Measurements from ENCODE around the gene ASTN2.

ASTN2 gene

GRCh38 chr9:117104716-117105495 lies 310.0 kb downstream of the ASTN2 start:
- Histone ChIP-seq H3K4me2 (ENCODE audit: low read length) (no peak overlapping the region), H3K9me2 (replicated peaks; ENCODE audit: control insufficient read depth, low read length) (no peaks in the 10 kb centered on the region), H3K27ac (ENCODE audit: low read depth, low read length) (no peak overlapping the region), H3F3A (ENCODE audit: control insufficient read depth, insufficient read depth) (no peaks in the 10 kb centered on the region), H3K27me3 (ENCODE audit: control insufficient read depth, low read length) (no peaks in the 10 kb centered on the region), H3K79me2 (ENCODE audit: control insufficient read depth, low read length) (no peaks in the 10 kb centered on the region), H3K36me3 (ENCODE audit: control insufficient read depth, low read length) (no peaks in the 10 kb centered on the region), H3K4me1 (ENCODE audit: control insufficient read depth, low read length) (no peaks in the 10 kb centered on the region), H3K9me3 (ENCODE audit: control insufficient read depth, insufficient read depth, low read length) (no peaks in the 10 kb centered on the region), H3K4me3 (ENCODE audit: low read length) (no peak overlapping the region), H4K20me1 (ENCODE audit: control insufficient read depth, insufficient read depth, low read depth, low read length) (no peaks in the 10 kb centered on the region)
- TF ChIP-seq CTCF (IDR thresholded peaks at IDR 0.05; ENCODE audit: low read depth, low read length, poor library complexity, severe bottlenecking) = no peak
- TF ChIP-seq EZH2phosphoT487 (IDR thresholded peaks at IDR 0.05; ENCODE audit: borderline replicate concordance, low read length) = no peak

- H3K4me3 ChIP-seq (ENCODE audit: low read length) = no peak overlapping the region
- H4K20me1 ChIP-seq (ENCODE audit: control insufficient read depth, insufficient read depth, low read depth, low read length) = no peaks in the 10 kb centered on the region
- no peak for TF ChIP-seq EZH2phosphoT487 (IDR thresholded peaks at IDR 0.05; ENCODE audit: borderline replicate concordance, low read length)
- TF ChIP-seq CTCF (IDR thresholded peaks at IDR 0.05; ENCODE audit: low read depth, low read length, poor library complexity, severe bottlenecking) = no peak
- no peaks in the 10 kb centered on the region for H3K36me3 ChIP-seq (ENCODE audit: control insufficient read depth, low read length)
- no peaks in the 10 kb centered on the region for H3K4me1 ChIP-seq (ENCODE audit: control insufficient read depth, low read length)
- no peaks in the 10 kb centered on the region for H3K79me2 ChIP-seq (ENCODE audit: control insufficient read depth, low read length)
- no peaks in the 10 kb centered on the region for H3F3A ChIP-seq (ENCODE audit: control insufficient read depth, insufficient read depth)
- no peaks in the 10 kb centered on the region for H3K9me3 ChIP-seq (ENCODE audit: control insufficient read depth, insufficient read depth, low read length)
- no peaks in the 10 kb centered on the region for H3K9me2 ChIP-seq (replicated peaks; ENCODE audit: control insufficient read depth, low read length)
- no peaks in the 10 kb centered on the region for H3K27me3 ChIP-seq (ENCODE audit: control insufficient read depth, low read length)
- H3K4me2 ChIP-seq (ENCODE audit: low read length) = no peak overlapping the region
- H3K27ac ChIP-seq (ENCODE audit: low read depth, low read length) = no peak overlapping the region
Measured at GRCh38 chr9:117104206-117104605, 310.7 kb downstream of the ASTN2 start.

GRCh38 chr9:117103438-117104110 lies 311.3 kb downstream of the ASTN2 start:
- Histone ChIP-seq H3K4me2 (ENCODE audit: low read length) (no peak overlapping the region), H3K4me3 (ENCODE audit: low read length) (no peak overlapping the region), H3F3A (ENCODE audit: control insufficient read depth, insufficient read depth) (no peaks in the 10 kb centered on the region), H3K27me3 (ENCODE audit: control insufficient read depth, low read length) (no peaks in the 10 kb centered on the region), H4K20me1 (ENCODE audit: control insufficient read depth, insufficient read depth, low read depth, low read length) (no peaks in the 10 kb centered on the region), H3K9me3 (ENCODE audit: control insufficient read depth, insufficient read depth, low read length) (no peaks in the 10 kb centered on the region), H3K9me2 (replicated peaks; ENCODE audit: control insufficient read depth, low read length) (no peaks in the 10 kb centered on the region), H3K36me3 (ENCODE audit: control insufficient read depth, low read length) (no peaks in the 10 kb centered on the region), H3K79me2 (ENCODE audit: control insufficient read depth, low read length) (no peaks in the 10 kb centered on the region), H3K27ac (ENCODE audit: low read depth, low read length) (no peak overlapping the region), H3K4me1 (ENCODE audit: control insufficient read depth, low read length) (no peaks in the 10 kb centered on the region)
- no peak for TF ChIP-seq CTCF (IDR thresholded peaks at IDR 0.05; ENCODE audit: low read depth, low read length, poor library complexity, severe bottlenecking)
- TF ChIP-seq EZH2phosphoT487 (IDR thresholded peaks at IDR 0.05; ENCODE audit: borderline replicate concordance, low read length) = no peak

All from DOHH2 (cell line).